GM18517 (cell line): Measurements from ENCODE around the gene STIM2.
"Not testable (repeated sequence)": the region's sequence is repeated elsewhere in the genome, so short reads cannot be mapped to it uniquely, and the experiment has no call there.

Experiments
- ATAC-seq: cut with Tn5 transposase; IDR thresholded peaks from one replicate; pipeline ENCODE4 v1.9.1; 2021; ENCODE audit warnings: mild to moderate bottlenecking, moderate library complexity; ENCODE audit not compliant: unreplicated experiment

Gene STIM2

GRCh38 chr4:26860157-26860921 is at the start of gene STIM2:
Gene STIM2, plus strand, starts transcription at chr4:26860841.
- ATAC-seq: peak; percentile 59

DNA sequence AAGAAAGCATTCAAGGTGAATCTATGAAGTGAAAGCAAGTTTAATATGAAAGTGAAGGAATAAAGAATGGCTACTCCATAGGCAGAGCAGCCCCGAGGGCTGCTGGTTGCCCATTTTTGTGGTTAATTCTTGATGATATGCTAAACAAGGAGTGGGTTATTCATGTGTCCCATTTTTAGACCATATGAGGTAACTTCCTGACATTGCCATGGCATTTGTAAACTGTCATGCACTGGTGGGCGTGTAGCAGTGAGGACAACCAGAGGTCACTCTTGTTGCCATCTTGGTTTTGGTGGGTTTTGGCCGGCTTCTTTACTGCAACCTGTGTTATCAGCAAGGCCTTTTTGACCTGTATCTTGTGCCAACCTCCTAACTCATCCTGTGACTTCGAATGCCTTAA is 49.1 kb upstream of the STIM2 start:
- ATAC-seq: not testable (repeated sequence)

GRCh38 chr4:26812049-26812714 is 48.5 kb upstream of the STIM2 start:
- ATAC-seq: no peak

DNA sequence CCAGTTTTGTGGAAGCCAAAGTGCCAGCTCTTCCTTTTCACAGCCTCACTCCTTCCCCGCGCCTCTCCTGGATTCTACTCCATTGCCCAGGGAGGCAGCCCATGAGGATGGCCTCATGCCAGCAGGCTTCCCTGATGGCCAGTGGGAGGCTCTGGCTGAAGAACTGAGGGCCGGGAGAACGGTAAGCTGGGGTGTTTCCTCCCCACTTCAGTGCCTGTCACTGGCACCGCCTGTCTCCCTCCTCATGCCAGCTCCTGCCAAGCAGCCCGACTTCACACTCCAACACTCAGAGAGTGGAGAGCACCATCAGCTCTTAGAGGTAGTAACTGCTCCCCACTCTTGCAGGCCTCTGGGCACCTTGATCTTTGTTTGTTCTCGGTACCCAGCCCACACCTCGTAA is 46.9 kb upstream of the STIM2 start:
- ATAC-seq: no peak

DNA sequence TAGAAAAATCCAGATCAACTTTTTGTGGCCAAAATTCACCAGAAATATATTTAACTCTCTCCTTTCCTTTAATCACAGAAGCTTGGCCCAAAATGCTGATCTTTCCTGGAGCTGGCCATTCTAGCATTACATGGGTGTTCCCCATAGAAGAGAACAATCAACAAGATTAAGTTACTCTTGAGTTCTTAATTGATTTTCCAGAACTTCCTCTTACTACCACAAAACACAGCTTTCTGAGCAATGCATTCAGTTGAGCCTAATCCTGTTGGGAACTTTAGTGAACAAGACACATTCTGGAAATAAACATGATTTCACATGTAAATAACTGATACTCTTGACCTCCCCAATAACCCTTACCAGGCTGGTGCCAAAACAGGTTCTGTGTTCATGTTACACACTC is 45.4 kb upstream of the STIM2 start:
- no peak for ATAC-seq

GRCh38 chr4:26815706-26816105 is 44.9 kb upstream of the STIM2 start:
- ATAC-seq: no peak

DNA sequence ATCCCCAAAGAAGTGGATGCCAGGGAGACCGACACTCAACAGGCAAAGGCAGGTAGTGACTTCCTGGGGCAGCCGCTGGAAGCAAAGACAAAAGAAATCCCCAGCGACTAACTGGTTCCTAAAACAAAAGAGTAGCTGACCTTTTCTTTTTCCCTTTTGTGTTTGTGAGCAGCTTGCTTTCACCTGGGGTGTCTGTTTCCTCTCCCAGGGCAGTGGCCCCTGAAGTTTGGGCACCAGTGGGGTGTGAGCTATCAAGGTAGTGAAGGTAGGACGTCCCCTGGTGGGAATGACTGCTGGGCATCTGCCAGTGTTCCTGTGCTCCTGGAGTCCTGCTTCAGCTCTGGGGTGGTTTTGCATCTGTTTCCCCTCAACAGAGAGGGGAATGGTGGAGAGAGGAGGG is 41.6 kb upstream of the STIM2 start:
- no peak for ATAC-seq

DNA sequence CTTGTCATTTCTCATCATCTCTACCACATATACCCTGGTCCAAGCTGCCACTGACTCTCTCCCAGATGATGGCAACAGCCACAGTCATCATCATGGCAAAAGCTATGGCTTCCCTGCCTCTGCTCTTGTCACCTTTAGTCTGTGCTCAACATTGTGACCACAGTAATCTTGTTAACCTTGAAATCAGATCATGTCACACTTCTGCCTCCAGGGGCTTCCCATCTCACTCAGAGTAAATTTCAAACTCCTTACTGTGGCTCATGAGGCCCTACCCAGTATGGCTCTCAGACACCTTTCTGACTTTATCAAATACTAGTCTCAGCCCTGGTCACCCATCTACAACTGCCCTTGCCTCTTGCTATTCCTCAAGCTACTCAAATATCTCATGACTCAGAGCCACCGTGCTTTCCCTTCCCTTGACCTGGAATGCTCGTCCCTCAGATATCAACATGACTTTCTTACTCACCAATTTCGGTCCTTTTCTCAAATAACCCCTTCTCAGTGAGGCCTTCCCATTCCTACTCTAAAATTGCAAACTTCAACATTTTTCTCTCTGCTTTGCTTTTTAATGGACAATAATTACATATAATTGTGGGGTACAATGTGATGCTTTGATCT is 41.1 kb upstream of the STIM2 start:
- ATAC-seq: no peak

- ATAC-seq: no peak
Observed at GRCh38 chr4:26820346-26820745, 40.3 kb upstream of the STIM2 start.

DNA sequence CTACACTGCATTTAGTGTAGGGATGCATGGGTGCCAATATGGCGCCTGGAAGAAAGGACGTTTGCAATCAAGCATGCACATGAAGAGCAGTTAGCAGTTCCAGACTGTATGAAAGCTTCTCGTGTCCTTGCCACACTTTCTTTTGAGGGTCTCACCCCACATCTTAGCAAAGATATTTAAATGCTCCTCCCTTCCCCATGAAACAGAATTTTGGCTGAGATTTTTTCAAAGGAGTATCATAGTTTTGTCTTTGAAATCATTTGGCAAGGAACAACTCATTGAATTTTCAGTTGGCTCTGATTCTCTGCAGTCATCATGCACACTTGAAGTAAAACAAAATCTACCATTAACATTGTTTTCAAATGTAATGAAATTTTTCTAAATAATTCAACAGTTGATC is 39.6 kb upstream of the STIM2 start:
- ATAC-seq: no peak

DNA sequence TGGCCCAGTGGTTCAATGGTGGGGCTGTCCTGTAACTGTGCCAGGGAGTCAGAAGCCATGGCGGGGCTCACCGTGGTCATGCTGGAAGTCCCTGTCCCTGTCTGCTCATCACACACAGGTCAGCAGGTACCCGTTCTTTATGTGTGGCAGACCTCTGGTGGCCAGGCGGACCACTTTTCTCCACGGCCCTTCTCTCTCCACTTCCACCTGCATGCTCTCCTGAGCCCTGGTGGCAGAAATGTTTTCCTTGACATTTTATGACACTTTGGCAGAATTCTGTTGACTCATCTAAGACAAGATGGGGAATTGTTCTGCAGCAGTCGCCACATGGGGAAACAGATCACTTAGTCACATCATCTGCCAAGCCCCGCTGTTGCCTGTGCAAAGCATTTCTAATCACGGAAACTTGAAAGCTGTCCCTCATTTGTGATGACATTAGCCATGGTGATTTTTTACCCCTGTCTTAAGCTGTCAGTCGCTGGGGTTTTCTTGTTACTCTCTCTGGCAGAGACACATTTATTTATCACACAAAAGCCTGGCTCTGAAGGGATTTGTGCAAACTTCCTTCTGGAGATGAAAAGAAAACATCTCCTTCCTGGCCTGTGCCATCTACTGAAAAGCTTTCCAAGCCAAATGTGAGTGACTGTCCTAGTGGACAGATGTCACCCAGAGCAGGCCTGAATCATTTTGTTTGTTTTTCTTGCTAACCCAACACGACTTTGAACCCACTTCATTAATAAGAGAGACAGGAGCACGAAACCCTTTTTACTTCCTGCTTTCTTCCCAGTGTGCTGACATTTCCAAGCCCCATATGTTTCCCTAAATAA is 38.8 kb upstream of the STIM2 start:
- ATAC-seq: no peak

GRCh38 chr4:26822546-26822945 is 38.1 kb upstream of the STIM2 start:
- ATAC-seq: peak; percentile 61

DNA sequence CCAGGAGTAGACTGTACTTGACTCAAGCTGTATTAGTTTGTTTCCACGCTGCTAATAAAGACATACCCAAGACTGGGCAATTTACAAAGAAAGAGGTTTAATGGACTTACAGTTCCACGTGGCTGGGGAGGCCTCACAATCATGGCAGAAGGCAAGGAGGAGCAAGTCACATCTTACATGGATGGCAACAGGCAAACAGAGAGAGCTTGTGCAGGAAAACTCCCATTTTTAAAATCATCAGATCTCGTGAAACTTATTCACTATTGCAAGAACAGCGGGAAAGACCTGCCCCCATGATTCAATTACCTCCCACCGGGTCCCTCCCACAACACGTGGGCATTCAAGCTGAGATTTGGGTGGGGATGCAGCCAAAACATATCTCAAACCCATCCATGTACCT is 37.7 kb upstream of the STIM2 start:
- not testable (repeated sequence) for ATAC-seq

DNA sequence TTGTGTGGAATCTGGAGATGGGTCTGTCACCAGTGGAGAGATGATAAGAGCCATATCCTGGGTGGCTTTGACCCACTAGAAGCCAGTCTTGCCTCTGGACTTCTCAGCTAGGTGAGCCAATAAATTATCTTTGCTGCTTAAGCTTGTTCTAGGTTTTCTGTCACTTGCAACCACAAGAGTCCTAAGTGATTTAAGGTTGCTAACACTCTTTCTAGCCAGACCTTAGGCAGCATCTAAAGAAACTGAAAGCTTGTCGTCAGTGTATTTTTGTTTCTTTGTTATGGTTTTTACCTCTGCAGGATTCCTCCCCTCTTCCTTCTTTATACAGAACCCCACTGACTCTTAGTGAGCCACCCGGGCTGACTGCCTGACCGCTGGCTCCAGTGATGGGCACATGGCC is 37.1 kb upstream of the STIM2 start:
- ATAC-seq: no peak

- no peak for ATAC-seq
Observed at GRCh38 chr4:26824667-26825066, 36.0 kb upstream of the STIM2 start.

- peak; percentile 94 for ATAC-seq
Observed at GRCh38 chr4:26826721-26827120, 33.9 kb upstream of the STIM2 start.

- ATAC-seq: not testable (repeated sequence)
Observed at GRCh38 chr4:26827336-26827735, 33.3 kb upstream of the STIM2 start.

GRCh38 chr4:26827798-26828197 is 32.8 kb upstream of the STIM2 start:
- ATAC-seq: no peak

GRCh38 chr4:26829018-26829417 is 31.6 kb upstream of the STIM2 start:
- ATAC-seq: no peak

- ATAC-seq: no peak
Observed at GRCh38 chr4:26830033-26830432, 30.6 kb upstream of the STIM2 start.

DNA sequence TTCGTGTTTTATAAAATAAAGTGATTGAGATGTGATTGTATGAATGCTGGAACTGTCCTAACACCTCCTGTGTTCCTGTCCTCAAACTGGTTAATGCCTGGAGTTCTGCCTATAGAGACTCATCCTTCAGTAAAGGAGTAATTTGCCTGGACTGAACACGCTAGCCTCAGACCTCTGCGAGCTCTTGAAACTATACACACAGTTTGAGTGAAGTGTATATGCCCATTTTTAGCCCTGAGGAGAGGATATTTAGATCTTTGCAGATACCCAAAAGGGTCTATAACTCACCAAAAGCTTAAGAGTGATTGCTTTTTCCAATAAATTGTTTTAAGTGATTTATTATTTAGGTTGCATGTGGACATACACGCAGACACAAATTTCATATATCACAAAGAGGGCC is 29.9 kb upstream of the STIM2 start:
- ATAC-seq: no peak
